OCI-LY1 (cell line): ENCODE results near the gene PPP1R15B.

Experiments
- CTCF ChIP-seq: fragments of 200-600 bp; sonication (generic), shearing (Covaris generic); IDR thresholded peaks from 2 replicates; pipeline ENCODE4 v1.5.1; 2017; ENCODE audit warnings: mild to moderate bottlenecking, antibody characterized with exemption, low read length, moderate library complexity, mixed read lengths
- EZH2 ChIP-seq: fragments of 200-600 bp; sonication (generic), shearing (Covaris generic); IDR thresholded peaks from 2 replicates; pipeline ENCODE4 v1.8.0; 2017; ENCODE audit warnings: borderline replicate concordance, mixed run types, mild to moderate bottlenecking, antibody characterized with exemption, low read length, moderate library complexity, mixed read lengths

GRCh38 chr1:204426474-204426873, 14.9 kb upstream of the PPP1R15B start:
- no peak for TF ChIP-seq CTCF
- no peak for TF ChIP-seq EZH2
